CD4-positive, alpha-beta memory T cell (primary cell): Measurements from ENCODE around the gene MAPKAP1. TPM values are rescaled to one million over a fixed set of nuclear protein-coding genes. Genes with fewer than 3 reads are reported as not detected.
A peak's percentile ranks its signal among the peaks of the same experiment; 100 is the strongest.

Experiments used
- CTCF ChIA-PET: fragments of 350-600 bp; sonication (Branson Sonifier 250); formaldehyde crosslinking; loops from one replicate; lab custom pipeline; 2021; ENCODE audit warnings: inconsistent platforms; ENCODE audit not compliant: partially characterized antibody; lab: Charles Lee
- POLR2A ChIA-PET: fragments of 350-600 bp; sonication (Branson Sonifier 250); formaldehyde crosslinking; loops from one replicate; lab custom pipeline; 2021; ENCODE audit not compliant: partially characterized antibody; lab: Charles Lee
- DNase-seq, 5 donors: peaks; one replicate each; pipeline versions ENCODE4 v3.0.0 to v3.0.0-alpha.2; 2020 to 2022; ENCODE audit warnings: mixed read lengths in 1 of 5
- H3K27ac ChIP-seq: one replicate; pipeline ENCODE4 v1.7.0; 2013; ENCODE audit warnings: low read depth, low read length
- H3K27me3 ChIP-seq: 2 replicates; pipeline ENCODE4 v1.7.0; 2013; ENCODE audit warnings: mild to moderate bottlenecking, low read length, moderate library complexity; ENCODE audit not compliant: insufficient read depth
- H3K36me3 ChIP-seq: 2 replicates; pipeline ENCODE4 v1.7.0; 2013; ENCODE audit warnings: mild to moderate bottlenecking, low read length, moderate library complexity; ENCODE audit not compliant: insufficient read depth
- H3K4me1 ChIP-seq: 2 replicates; pipeline ENCODE4 v1.7.0; 2013; ENCODE audit warnings: mild to moderate bottlenecking, low read length, moderate library complexity; ENCODE audit not compliant: insufficient read depth
- H3K4me3 ChIP-seq, 2 donors: one replicate each; pipeline ENCODE4 v1.7.0; 2013; ENCODE audit warnings: low read length in 2 of 2, mild to moderate bottlenecking in 1 of 2
- H3K9me3 ChIP-seq, 2 donors: one replicate each; pipeline ENCODE4 v1.7.0; 2013; ENCODE audit warnings: low read length in 2 of 2, control low read depth in 1 of 2; ENCODE audit not compliant: control insufficient read depth in 1 of 2
- H3K27ac Mint-ChIP-seq, 7 donors: one replicate each; pipeline ENCODE4 v1.8.0; 2020 to 2021; ENCODE audit warnings: mixed read lengths in 7 of 7, mild to moderate bottlenecking in 6 of 7, inconsistent platforms in 3 of 7, moderate library complexity in 3 of 7
- H3K27me3 Mint-ChIP-seq, 2 donors: one replicate each; pipeline ENCODE4 v1.8.0; 2020 to 2021; ENCODE audit warnings: mixed read lengths in 2 of 2
- H3K36me3 Mint-ChIP-seq, 2 donors: one replicate each; pipeline ENCODE4 v1.8.0; 2020 to 2021; ENCODE audit warnings: mixed read lengths in 2 of 2, inconsistent platforms in 1 of 2, mild to moderate bottlenecking in 1 of 2
- H3K4me1 Mint-ChIP-seq, 4 donors: one replicate each; pipeline ENCODE4 v1.8.0; 2020 to 2021; ENCODE audit warnings: mixed read lengths in 4 of 4, mild to moderate bottlenecking in 1 of 4
- H3K4me3 Mint-ChIP-seq, 8 donors: one replicate each; pipeline ENCODE4 v1.8.0; 2020 to 2021; ENCODE audit warnings: mixed read lengths in 8 of 8, mild to moderate bottlenecking in 7 of 8, moderate library complexity in 6 of 8, inconsistent platforms in 3 of 8
- H3K9me3 Mint-ChIP-seq, 8 donors: one replicate each; pipeline ENCODE4 v1.8.0; 2020 to 2021; ENCODE audit warnings: mixed read lengths in 8 of 8, mild to moderate bottlenecking in 5 of 8, inconsistent platforms in 3 of 8, moderate library complexity in 1 of 8
- intact Hi-C: fragments of 100-400 bp; cut with micrococcal nuclease; formaldehyde crosslinking; loops from one replicate; pipeline ENCODE4 v1.15.1; 2023
- polyA plus RNA-seq, 2 donors: library from polyadenylated mRNA; unstranded; fragments of 300-500 nt; fragmentation: Illumina TruSeq; gene quantifications; one replicate each; pipeline ENCODE4 v1.2.3, GENCODE V29; 2021
- total RNA-seq, 2 experiments: library from RNA; stranded (reverse); gene quantifications; one replicate each; pipeline ENCODE4 v1.2.3, GENCODE V29; 2021

The MAPKAP1 gene
- total and polyA plus RNA-seq, 4 experiments from 2014 or later, result 51.6 to 59.1 (median 55.8) TPM

- intact Hi-C loops, result no loop called here
- peaks cover 17 to 18% of the 10 kb centered on the region in 2 donors for H3K36me3 Mint-ChIP-seq
Observed at GRCh38 chr9:125659954-125660353, 47.1 kb downstream of the MAPKAP1 start.

GRCh38 chr9:125659201-125659840 lies 47.7 kb downstream of the MAPKAP1 start:
- Mint-ChIP-seq H3K9me3 (no peaks in the 10 kb centered on the region), H3K27me3 (no peaks in the 10 kb centered on the region), H3K4me3 (no peak overlapping the region), H3K36me3 (peaks cover 17 to 18% of the 10 kb centered on the region in 2 donors), H3K4me1 (peaks cover 8 to 10% (median 9%) of the 10 kb centered on the region in 4 donors), H3K27ac (no peak overlapping the region)
- DNase-seq, result no peak
- Histone ChIP-seq H3K4me1 (peaks cover 10% of the 10 kb centered on the region), H3K9me3 (no peaks in the 10 kb centered on the region), H3K4me3 (no peak overlapping the region), H3K27ac (no peak overlapping the region), H3K27me3 (no peaks in the 10 kb centered on the region), H3K36me3 (peaks cover 6% of the 10 kb centered on the region)
- ChIA-PET POLR2A (no interaction called here), CTCF (no interaction called here)
- intact Hi-C loops, result no loop called here

More at GRCh38 chr9:125659954-125660353, 47.1 kb downstream of the MAPKAP1 start:
- Mint-ChIP-seq H3K4me3 (no peak overlapping the region), H3K4me1 (peaks cover 7 to 10% (median 9%) of the 10 kb centered on the region in 4 donors), H3K27ac (no peak overlapping the region), H3K9me3 (no peaks in the 10 kb centered on the region), H3K27me3 (no peaks in the 10 kb centered on the region)
- POLR2A ChIA-PET, result no interaction called here
- DNase-seq, result no peak
- no peak overlapping the region for H3K27ac ChIP-seq
- no peaks in the 10 kb centered on the region for H3K9me3 ChIP-seq
- CTCF ChIA-PET, result no interaction called here
- no peak overlapping the region for H3K4me3 ChIP-seq
- H3K36me3 ChIP-seq, result peaks cover 6% of the 10 kb centered on the region
- no peaks in the 10 kb centered on the region for H3K27me3 ChIP-seq
- peaks cover 10% of the 10 kb centered on the region for H3K4me1 ChIP-seq

- POLR2A ChIA-PET, result no interaction called here
- H3K9me3 Mint-ChIP-seq, result no peaks in the 10 kb centered on the region
- H3K36me3 Mint-ChIP-seq, result peaks cover 19 to 25% of the 10 kb centered on the region in 2 donors
Observed at GRCh38 chr9:125656560-125656959, 50.4 kb downstream of the MAPKAP1 start.

GRCh38 chr9:125655691-125656410 lies 51.2 kb downstream of the MAPKAP1 start:
- no peak overlapping the region for H3K4me3 ChIP-seq
- CTCF ChIA-PET, result no interaction called here
- Mint-ChIP-seq H3K4me1 (peaks cover 9 to 15% (median 13%) of the 10 kb centered on the region in 4 donors), H3K27ac (no peak overlapping the region), H3K4me3 (no peak overlapping the region), H3K27me3 (no peaks in the 10 kb centered on the region), H3K9me3 (no peaks in the 10 kb centered on the region), H3K36me3 (peaks cover 22 to 25% of the 10 kb centered on the region in 2 donors)
- no peaks in the 10 kb centered on the region for H3K9me3 ChIP-seq
- H3K4me1 ChIP-seq, result peaks cover under 1% of the 10 kb centered on the region
- no peaks in the 10 kb centered on the region for H3K27me3 ChIP-seq
- H3K36me3 ChIP-seq, result peaks cover 6% of the 10 kb centered on the region
- POLR2A ChIA-PET, result no interaction called here
- H3K27ac ChIP-seq, result no peak overlapping the region
- DNase-seq, result no peak
- intact Hi-C loops, result no loop called here

More at GRCh38 chr9:125656560-125656959, 50.4 kb downstream of the MAPKAP1 start:
- Mint-ChIP-seq H3K27me3 (no peaks in the 10 kb centered on the region), H3K4me1 (peaks cover 7 to 13% (median 11%) of the 10 kb centered on the region in 4 donors), H3K27ac (no peak overlapping the region), H3K4me3 (no peak overlapping the region)
- H3K36me3 ChIP-seq, result peaks cover 6% of the 10 kb centered on the region
- DNase-seq, result no peak
- CTCF ChIA-PET, result interaction anchor here (0.6 kb wide), 1 partner anchor 9 kb away, joined by 3 read pairs; no protein-coding TSS in a partner anchor
- no peaks in the 10 kb centered on the region for H3K4me1 ChIP-seq
- no peaks in the 10 kb centered on the region for H3K27me3 ChIP-seq
- no peaks in the 10 kb centered on the region for H3K9me3 ChIP-seq
- intact Hi-C loops, result no loop called here
- H3K4me3 ChIP-seq, result no peak overlapping the region
- no peak overlapping the region for H3K27ac ChIP-seq

- Mint-ChIP-seq H3K9me3 (no peaks in the 10 kb centered on the region), H3K27ac (no peak overlapping the region), H3K4me1 (peaks cover 16 to 22% (median 18%) of the 10 kb centered on the region in 4 donors), H3K27me3 (no peaks in the 10 kb centered on the region), H3K36me3 (peaks cover 26 to 27% of the 10 kb centered on the region in 2 donors), H3K4me3 (no peak overlapping the region)
- H3K27me3 ChIP-seq, result no peaks in the 10 kb centered on the region
- POLR2A ChIA-PET, result no interaction called here
- DNase-seq, result no peak
- intact Hi-C loops, result no loop called here
- H3K4me3 ChIP-seq, result no peak overlapping the region
- H3K4me1 ChIP-seq, result peaks cover 7% of the 10 kb centered on the region
- no peaks in the 10 kb centered on the region for H3K9me3 ChIP-seq
- peaks cover 6% of the 10 kb centered on the region for H3K36me3 ChIP-seq
- CTCF ChIA-PET, result no interaction called here
- H3K27ac ChIP-seq, result no peak overlapping the region
Observed at GRCh38 chr9:125655066-125655633, 51.9 kb downstream of the MAPKAP1 start.

- H3K4me3 Mint-ChIP-seq, result no peak overlapping the region
- Histone ChIP-seq H3K27me3 (no peaks in the 10 kb centered on the region), H3K9me3 (no peaks in the 10 kb centered on the region), H3K4me1 (peaks cover 16% of the 10 kb centered on the region), H3K36me3 (peaks cover 6% of the 10 kb centered on the region), H3K4me3 (no peak overlapping the region), H3K27ac (no peak overlapping the region)
- no peaks in the 10 kb centered on the region for H3K27me3 Mint-ChIP-seq
- H3K36me3 Mint-ChIP-seq, result peaks cover 26 to 27% of the 10 kb centered on the region in 2 donors
- intact Hi-C loops, result no loop called here
- ChIA-PET CTCF (no interaction called here), POLR2A (no interaction called here)
- H3K4me1 Mint-ChIP-seq, result peaks cover 25 to 32% (median 27%) of the 10 kb centered on the region in 4 donors
- no peak for DNase-seq
- H3K9me3 Mint-ChIP-seq, result no peaks in the 10 kb centered on the region
- H3K27ac Mint-ChIP-seq, result peak overlapping the region in 1 of 7 donors; percentile 19
Observed at GRCh38 chr9:125654121-125654520, 52.9 kb downstream of the MAPKAP1 start.

GRCh38 chr9:125653325-125653724 lies 53.7 kb downstream of the MAPKAP1 start:
- H3K9me3 ChIP-seq, result no peaks in the 10 kb centered on the region
- no peak overlapping the region for H3K4me3 ChIP-seq
- no peaks in the 10 kb centered on the region for H3K27me3 ChIP-seq
- peaks cover 6% of the 10 kb centered on the region for H3K36me3 ChIP-seq
- peaks cover 27 to 38% (median 31%) of the 10 kb centered on the region in 4 donors for H3K4me1 Mint-ChIP-seq
- peaks cover 24 to 26% of the 10 kb centered on the region in 2 donors for H3K36me3 Mint-ChIP-seq
- POLR2A ChIA-PET, result no interaction called here
- intact Hi-C loops, result no loop called here
- no peak overlapping the region for H3K4me3 Mint-ChIP-seq
- H3K9me3 Mint-ChIP-seq, result no peaks in the 10 kb centered on the region
- peak overlapping the region in 2 of 7 donors; percentile 15 to 49 for H3K27ac Mint-ChIP-seq
- DNase-seq, result no peak
- peaks cover 16% of the 10 kb centered on the region for H3K4me1 ChIP-seq
- no peaks in the 10 kb centered on the region for H3K27me3 Mint-ChIP-seq
- CTCF ChIA-PET, result no interaction called here
- H3K27ac ChIP-seq, result no peak overlapping the region
